Astrocyte (in vitro differentiated cells and primary cell): ENCODE results near the gene KCTD11. TPM values are rescaled to one million over a fixed set of nuclear protein-coding genes. Genes with fewer than 3 reads are reported as not detected.

Experiments
- DNase-seq: peaks from one replicate; pipeline ENCODE4 v3.0.0-alpha.2; 2010; ENCODE audit warnings: low read depth
- FAIRE-seq: peaks from 2 replicates; lab custom pipeline; 2011; peaks lifted over from hg19 to GRCh38; lab: Jason Lieb, UNC
- H2AFZ ChIP-seq: 2 replicates; pipeline ENCODE4 v1.6.0; 2012; ENCODE audit warnings: low read depth, low read length, inconsistent platforms
- H3K27ac ChIP-seq: 2 replicates; pipeline ENCODE4 v1.5.1; 2011; ENCODE audit warnings: low read depth, low read length, inconsistent platforms
- H3K27me3 ChIP-seq: 2 replicates; pipeline ENCODE4 v1.6.0; 2011; ENCODE audit warnings: low read length, inconsistent platforms; ENCODE audit not compliant: insufficient read depth
- H3K36me3 ChIP-seq: 2 replicates; pipeline ENCODE4 v1.5.1; 2011; ENCODE audit warnings: low read length, inconsistent platforms; ENCODE audit not compliant: insufficient read depth
- H3K4me1 ChIP-seq: 2 replicates; pipeline ENCODE4 v1.5.1; 2011; ENCODE audit warnings: low read length, inconsistent platforms; ENCODE audit not compliant: insufficient read depth
- H3K4me2 ChIP-seq: 2 replicates; pipeline ENCODE4 v1.6.0; 2012; ENCODE audit warnings: low read length, inconsistent platforms
- H3K4me3 ChIP-seq: 2 replicates; pipeline ENCODE4 v1.5.1; 2011; ENCODE audit warnings: low read depth, mild to moderate bottlenecking, low read length, inconsistent platforms; ENCODE audit not compliant: insufficient read depth
- H3K79me2 ChIP-seq: 2 replicates; pipeline ENCODE4 v1.6.0; 2012; ENCODE audit warnings: mild to moderate bottlenecking, low read length, inconsistent platforms; ENCODE audit not compliant: insufficient read depth
- H3K9ac ChIP-seq: 2 replicates; pipeline ENCODE4 v1.6.0; 2012; ENCODE audit warnings: mild to moderate bottlenecking, low read length, inconsistent platforms
- H3K9me3 ChIP-seq: 2 replicates; pipeline ENCODE4 v1.5.1; 2012; ENCODE audit warnings: low read depth, mild to moderate bottlenecking, low read length, inconsistent platforms; ENCODE audit not compliant: insufficient read depth
- H4K20me1 ChIP-seq: 2 replicates; pipeline ENCODE4 v1.6.0; 2012; ENCODE audit warnings: low read length, inconsistent platforms; ENCODE audit not compliant: insufficient read depth
- H3K27ac Mint-ChIP-seq: one replicate; pipeline ENCODE4 v1.8.0; 2021; ENCODE audit warnings: mild to moderate bottlenecking, mixed read lengths; ENCODE audit not compliant: unreplicated experiment
- H3K27me3 Mint-ChIP-seq: one replicate; pipeline ENCODE4 v1.8.0; 2021; ENCODE audit warnings: low read depth, mixed read lengths; ENCODE audit not compliant: unreplicated experiment
- H3K36me3 Mint-ChIP-seq: one replicate; pipeline ENCODE4 v1.8.0; 2021; ENCODE audit warnings: low read depth, mixed read lengths; ENCODE audit not compliant: unreplicated experiment
- H3K4me1 Mint-ChIP-seq: one replicate; pipeline ENCODE4 v1.8.0; 2021; ENCODE audit warnings: low read depth, mixed read lengths; ENCODE audit not compliant: unreplicated experiment
- H3K4me3 Mint-ChIP-seq: one replicate; pipeline ENCODE4 v1.8.0; 2021; ENCODE audit warnings: mild to moderate bottlenecking, moderate library complexity, mixed read lengths; ENCODE audit not compliant: unreplicated experiment
- H3K9me3 Mint-ChIP-seq: one replicate; pipeline ENCODE4 v1.8.0; 2021; ENCODE audit warnings: mild to moderate bottlenecking, mixed read lengths; ENCODE audit not compliant: unreplicated experiment
- EZH2 ChIP-seq: IDR thresholded peaks from 2 replicates; pipeline ENCODE4 v1.6.1; 2012; ENCODE audit warnings: mild to moderate bottlenecking, low read length, inconsistent platforms; ENCODE audit not compliant: insufficient read depth
- total RNA-seq: library from RNA; stranded (reverse); gene quantifications from 2 replicates; pipeline ENCODE4 v1.2.1, GENCODE V29; 2021
- TF ChIP-seq, protein P1 (sequence below): IDR thresholded peaks from 2 replicates; pipeline ENCODE4 v1.5.1; 2011; ENCODE audit warnings: low read depth, mild to moderate bottlenecking, inconsistent platforms, low read length, moderate library complexity; ENCODE audit not compliant: insufficient read depth

KCTD11 gene
- total RNA-seq, 1 donor from 2014 or later, result 31.6 TPM

DNA sequence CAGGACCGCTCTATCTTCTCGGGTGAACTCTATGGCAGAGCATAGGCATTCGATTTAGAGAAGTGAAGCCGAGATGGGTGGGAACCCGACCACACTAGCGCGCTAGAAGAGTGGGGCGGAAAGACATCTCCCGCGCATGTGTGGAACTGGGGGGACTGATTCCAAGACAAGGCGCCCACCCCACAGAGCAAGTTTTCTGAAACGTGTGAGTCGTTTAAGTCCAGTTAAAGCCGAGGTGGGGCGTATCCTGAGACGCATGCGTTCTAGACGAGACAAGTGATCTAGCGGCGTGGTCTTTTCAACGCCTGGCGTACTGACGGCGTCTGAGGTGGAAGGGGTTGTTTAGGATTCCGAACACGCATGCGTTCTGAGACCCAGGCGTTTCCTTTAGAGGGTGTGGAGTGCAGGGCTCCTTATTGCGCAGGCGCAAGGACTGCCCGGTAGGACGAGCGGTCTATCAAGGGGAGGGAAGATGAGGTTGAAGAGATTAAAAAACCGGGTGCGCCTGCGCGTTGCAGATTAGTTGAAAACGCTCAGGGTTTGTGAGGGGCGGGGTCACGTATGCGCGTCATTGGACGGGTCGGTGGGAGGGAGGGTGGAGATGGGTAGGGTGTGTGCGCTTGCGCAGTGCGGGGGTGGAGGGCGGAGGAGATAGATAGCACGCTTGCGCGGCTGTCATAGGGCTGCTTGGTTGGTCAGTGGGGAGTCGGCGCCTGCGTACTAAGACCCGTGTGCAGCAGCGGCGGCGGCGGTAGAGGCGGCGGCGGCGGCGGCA lies 44.9 kb upstream of the KCTD11 start, which contains the start of gene EIF5A:
TSS of gene EIF5A (plus strand) at position 718 of the 775 bp plus-strand sequence. CDS start 2,008 bp downstream, outside the sequence.
- TF ChIP-seq EZH2, result no peak
- TF ChIP-seq, protein P1, sequence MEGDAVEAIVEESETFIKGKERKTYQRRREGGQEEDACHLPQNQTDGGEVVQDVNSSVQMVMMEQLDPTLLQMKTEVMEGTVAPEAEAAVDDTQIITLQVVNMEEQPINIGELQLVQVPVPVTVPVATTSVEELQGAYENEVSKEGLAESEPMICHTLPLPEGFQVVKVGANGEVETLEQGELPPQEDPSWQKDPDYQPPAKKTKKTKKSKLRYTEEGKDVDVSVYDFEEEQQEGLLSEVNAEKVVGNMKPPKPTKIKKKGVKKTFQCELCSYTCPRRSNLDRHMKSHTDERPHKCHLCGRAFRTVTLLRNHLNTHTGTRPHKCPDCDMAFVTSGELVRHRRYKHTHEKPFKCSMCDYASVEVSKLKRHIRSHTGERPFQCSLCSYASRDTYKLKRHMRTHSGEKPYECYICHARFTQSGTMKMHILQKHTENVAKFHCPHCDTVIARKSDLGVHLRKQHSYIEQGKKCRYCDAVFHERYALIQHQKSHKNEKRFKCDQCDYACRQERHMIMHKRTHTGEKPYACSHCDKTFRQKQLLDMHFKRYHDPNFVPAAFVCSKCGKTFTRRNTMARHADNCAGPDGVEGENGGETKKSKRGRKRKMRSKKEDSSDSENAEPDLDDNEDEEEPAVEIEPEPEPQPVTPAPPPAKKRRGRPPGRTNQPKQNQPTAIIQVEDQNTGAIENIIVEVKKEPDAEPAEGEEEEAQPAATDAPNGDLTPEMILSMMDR, result no peak
- Mint-ChIP-seq H3K27ac (peak within 1 kb of the TSS; percentile 97), H3K36me3 (peaks cover 14% of the 10 kb centered on the region), H3K4me1 (peaks cover 25% of the 10 kb centered on the region), H3K27me3 (no peaks in the 10 kb centered on the region), H3K4me3 (peak within 1 kb of the TSS; percentile 97), H3K9me3 (no peaks in the 10 kb centered on the region)
- H3K27me3 ChIP-seq, result no peaks in the 10 kb centered on the region
- peak; percentile 98 for DNase-seq
- H3K27ac ChIP-seq, result peak within 1 kb of the TSS; percentile 90
- H3K4me2 ChIP-seq, result peak within 1 kb of the TSS; percentile 89
- H4K20me1 ChIP-seq, result peaks cover 38% of the 10 kb centered on the region
- H3K4me3 ChIP-seq, result peak within 1 kb of the TSS; percentile 87
- H2AFZ ChIP-seq, result peak within 1 kb of the TSS; percentile 85
- FAIRE-seq, result peak; percentile 98
- H3K9me3 ChIP-seq, result no peaks in the 10 kb centered on the region
- H3K79me2 ChIP-seq, result peaks cover 44% of the 10 kb centered on the region
- H3K36me3 ChIP-seq, result peaks cover 28% of the 10 kb centered on the region
- peaks cover 20% of the 10 kb centered on the region for H3K4me1 ChIP-seq
- H3K9ac ChIP-seq, result peak within 1 kb of the TSS; percentile 98

DNA sequence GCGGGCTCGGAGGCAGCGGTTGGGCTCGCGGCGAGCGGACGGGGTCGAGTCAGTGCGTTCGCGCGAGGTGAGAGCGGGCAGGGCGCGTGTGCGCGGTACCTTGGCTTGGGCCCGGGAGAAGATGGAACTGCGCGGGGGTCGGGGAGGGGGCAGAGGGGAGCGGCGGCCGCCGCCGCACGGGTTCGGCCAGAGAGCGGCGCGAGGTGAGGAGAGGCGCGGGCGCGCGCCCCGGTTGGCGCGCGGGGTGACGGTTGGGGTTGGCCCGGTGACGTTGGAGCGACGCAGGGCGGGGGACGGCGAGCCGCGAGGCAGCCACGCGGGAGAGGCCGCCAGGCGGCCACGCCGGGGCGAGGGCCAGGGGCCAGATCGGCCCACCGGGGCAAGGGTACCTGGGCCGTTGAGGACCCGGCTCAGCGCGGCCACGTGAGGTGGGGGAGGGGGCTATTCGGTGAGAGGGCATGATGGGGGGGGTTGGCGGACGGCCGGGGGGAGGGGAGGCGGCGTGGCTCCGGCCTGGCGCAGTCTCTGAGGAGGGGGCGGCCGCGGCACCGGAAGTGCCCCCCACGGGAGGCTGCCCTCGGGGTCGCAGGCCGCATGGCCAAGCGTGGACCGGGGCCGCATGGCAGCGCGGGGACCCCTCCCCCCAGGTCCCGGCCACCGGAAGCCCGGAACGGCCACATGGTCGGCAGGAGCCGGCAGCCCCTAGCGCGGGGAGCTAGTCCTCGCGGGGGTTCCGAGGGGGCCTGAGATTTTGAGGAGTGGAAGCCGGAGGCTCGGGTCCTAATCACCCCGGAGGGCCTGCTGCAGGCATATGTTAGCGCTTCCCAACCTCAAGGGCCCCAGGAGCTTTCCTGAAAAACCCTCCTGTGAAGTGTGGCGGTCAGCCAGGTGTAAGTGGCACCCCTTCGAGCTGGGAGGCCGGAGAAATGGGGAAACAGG lies 44.0 kb upstream of the KCTD11 start:
- Mint-ChIP-seq H3K27me3 (no peaks in the 10 kb centered on the region), H3K9me3 (no peaks in the 10 kb centered on the region), H3K4me3 (peak overlapping the region; percentile 97), H3K4me1 (peaks cover 32% of the 10 kb centered on the region), H3K27ac (peak overlapping the region; percentile 97), H3K36me3 (peaks cover 19% of the 10 kb centered on the region)
- no peak for TF ChIP-seq EZH2
- TF ChIP-seq, protein P1, result no peak
- Histone ChIP-seq H3K27ac (peak overlapping the region; percentile 90), H2AFZ (no peak overlapping the region), H3K27me3 (no peaks in the 10 kb centered on the region), H3K9me3 (no peaks in the 10 kb centered on the region), H3K4me1 (peaks cover 20% of the 10 kb centered on the region), H3K36me3 (peaks cover 35% of the 10 kb centered on the region), H3K4me2 (peak overlapping the region; percentile 89), H3K9ac (peak overlapping the region; percentile 98), H3K4me3 (peak overlapping the region; percentile 87), H3K79me2 (peaks cover 51% of the 10 kb centered on the region), H4K20me1 (peaks cover 47% of the 10 kb centered on the region)
- FAIRE-seq (no peak), DNase-seq (no peak)
